Stomach (tissue), 9 donors: Measurements from ENCODE around the gene ZC3H12D. TPM values are rescaled to one million over a fixed set of nuclear protein-coding genes. Genes with fewer than 3 reads are reported as not detected.

Experiments used
- DNase-seq, 2 donors: peaks; one replicate each; pipeline versions ENCODE4 v3.0.0 to v3.0.0-alpha.2; 2013 to 2019
- H3K27ac ChIP-seq, 5 donors: fragments of 200-600 bp in 4 of 5; sonication (generic) in 4 of 5; one replicate each; pipeline ENCODE4 v1.5.1; 2013 to 2019; ENCODE audit warnings: mild to moderate bottlenecking in 1 of 5, moderate library complexity in 1 of 5
- H3K27me3 ChIP-seq, 3 donors: fragments of 200-600 bp; sonication (generic); one replicate each; pipeline ENCODE4 v1.5.1; 2017 to 2019; ENCODE audit warnings: mixed run types in 1 of 3
- H3K36me3 ChIP-seq, 4 donors: fragments of 200-600 bp; sonication (generic); 1 replicate in 3 of 4; 2 replicates in 1 of 4; pipeline ENCODE4 v1.5.1; 2016 to 2019
- H3K4me1 ChIP-seq, 4 donors: fragments of 200-600 bp; sonication (generic); one replicate each; pipeline ENCODE4 v1.5.1; 2016 to 2019
- H3K4me3 ChIP-seq, 4 donors: fragments of 200-600 bp; sonication (generic) in 3 of 4; one replicate each; pipeline ENCODE4 v1.5.1; 2016 to 2019; ENCODE audit warnings: mild to moderate bottlenecking in 1 of 4
- H3K9me3 ChIP-seq, 4 donors: fragments of 200-600 bp; sonication (generic); one replicate each; pipeline ENCODE4 v1.5.1; 2016 to 2019
- CTCF ChIP-seq, 7 experiments: fragments of 450-650 bp in 4 of 7; fragments of 200-600 bp in 3 of 7; sonication (generic) in 3 of 7; IDR thresholded peaks; one replicate each; pipeline ENCODE4 v1.5.1; 2016 to 2019; ENCODE audit warnings: antibody characterized with exemption in 7 of 7, control low read depth in 2 of 7, mild to moderate bottlenecking in 1 of 7
- EP300 ChIP-seq: sonication (generic); formaldehyde crosslinking; IDR thresholded peaks from one replicate; pipeline ENCODE4 v1.6.1; 2017; ENCODE audit warnings: antibody characterized with exemption
- POLR2A ChIP-seq, 4 donors: fragments of 450-650 bp; IDR thresholded peaks; one replicate each; pipeline ENCODE4 v1.6.1; 2016; ENCODE audit warnings: antibody characterized with exemption in 4 of 4, control low read depth in 2 of 4, mild to moderate bottlenecking in 1 of 4, moderate library complexity in 1 of 4
- POLR2AphosphoS5 ChIP-seq, 3 donors: sonication (generic); formaldehyde crosslinking; IDR thresholded peaks; one replicate each; pipeline ENCODE4 v1.6.1; 2016; ENCODE audit warnings: antibody characterized with exemption in 3 of 3
- WGBS, 5 donors: extraction: QIAGEN DNeasy Blood & Tissue Kit in 3 of 5; methylation state at CpG; one replicate each; pipeline versions ENCODE4 v1.1.5 to v1.1.7; 2013 to 2018; 5-methylcytosine and 5-hydroxymethylcytosine counted together
- intact Hi-C: fragments of 100-400 bp; cut with DNase I; formaldehyde crosslinking; loops from one replicate; pipeline ENCODE4 v1.15.1; 2023; ENCODE audit warnings: low total_unique reads
- polyA plus RNA-seq, 3 donors: library from polyadenylated mRNA; stranded (reverse); fragments of 200-250 nt; gene quantifications; one replicate each; pipeline ENCODE4 v1.2.3, GENCODE V29; 2013
- total RNA-seq, 5 donors: library from RNA; depleted of rRNA; stranded (reverse); fragments of >200 nt; gene quantifications; one replicate each; pipeline versions ENCODE4 v1.1.0 to v1.2.3, GENCODE V29; 2014 to 2016
- donor health status: healthy with polysubstance abuse.
- donor health status: Bipolar disorder and iron deficiency.
- donor health status: healthy.

ZC3H12D gene
- total and polyA plus RNA-seq, 8 donors = 0.31 to 2.2 (median 0.85) TPM; not detected in 3

GRCh38 chr6:149501768-149502167 is 17.0 kb upstream of the ZC3H12D start:
- WGBS, 5 donors = 92 to 100% (median 96%) methylated on average over 3 of the region's 3 CpGs
- no peak for TF ChIP-seq POLR2AphosphoS5 (IDR thresholded peaks at IDR 0.05)
- no peak for TF ChIP-seq CTCF (IDR thresholded peaks at IDR 0.05)
- TF ChIP-seq EP300 = no peak
- no peak for TF ChIP-seq POLR2A (IDR thresholded peaks at IDR 0.05)
- no peak overlapping the region for H3K27ac ChIP-seq
- peaks cover 0 to 35% (median 34%) of the 10 kb centered on the region in 4 donors for H3K36me3 ChIP-seq
- H3K4me1 ChIP-seq = peaks cover 0 to 5% (median 0%) of the 10 kb centered on the region in 4 donors
- no peak for DNase-seq
- intact Hi-C loops = no loop called here
- H3K4me3 ChIP-seq = no peak overlapping the region
- no peaks in the 10 kb centered on the region for H3K27me3 ChIP-seq
- no peaks in the 10 kb centered on the region for H3K9me3 ChIP-seq

- intact Hi-C loops = no loop called here
- 85 to 96% (median 90%) methylated on average over 1 of the region's 1 CpG for WGBS, 5 donors
- Histone ChIP-seq H3K4me1 (peaks cover 0 to 5% (median 2%) of the 10 kb centered on the region in 4 donors), H3K27me3 (no peaks in the 10 kb centered on the region), H3K9me3 (no peaks in the 10 kb centered on the region), H3K27ac (no peak overlapping the region), H3K4me3 (no peak overlapping the region), H3K36me3 (peaks cover 0 to 29% (median 29%) of the 10 kb centered on the region in 4 donors)
- DNase-seq = no peak
- TF ChIP-seq POLR2AphosphoS5 (IDR thresholded peaks at IDR 0.05) (no peak), POLR2A (IDR thresholded peaks at IDR 0.05) (no peak), EP300 (no peak), CTCF (IDR thresholded peaks at IDR 0.05) (no peak)
Measured at GRCh38 chr6:149501201-149501600, 16.4 kb upstream of the ZC3H12D start.

GRCh38 chr6:149500096-149500495 is 15.3 kb upstream of the ZC3H12D start:
- DNase-seq = no peak
- 76 to 94% (median 81%) methylated on average over 1 of the region's 1 CpG for WGBS, 5 donors
- H3K27me3 ChIP-seq = no peaks in the 10 kb centered on the region
- no peak overlapping the region for H3K4me3 ChIP-seq
- peaks cover 0 to 24% (median 18%) of the 10 kb centered on the region in 4 donors for H3K36me3 ChIP-seq
- intact Hi-C loops = no loop called here
- H3K27ac ChIP-seq = no peak overlapping the region
- peaks cover 0 to 5% (median 2%) of the 10 kb centered on the region in 4 donors for H3K4me1 ChIP-seq
- H3K9me3 ChIP-seq = no peaks in the 10 kb centered on the region
- TF ChIP-seq POLR2A (IDR thresholded peaks at IDR 0.05) = no peak
- no peak for TF ChIP-seq CTCF (IDR thresholded peaks at IDR 0.05)
- TF ChIP-seq POLR2AphosphoS5 (IDR thresholded peaks at IDR 0.05) = no peak
- TF ChIP-seq EP300 = no peak

- Histone ChIP-seq H3K4me3 (no peak overlapping the region), H3K9me3 (no peaks in the 10 kb centered on the region), H3K27me3 (no peaks in the 10 kb centered on the region), H3K27ac (peak overlapping the region in 2 of 5 donors; percentile 0 to 20), H3K36me3 (peaks cover 0 to 14% (median 8%) of the 10 kb centered on the region in 4 donors), H3K4me1 (peaks cover 0 to 10% (median 2%) of the 10 kb centered on the region in 4 donors)
- WGBS, 5 donors = 51 to 63% (median 60%) methylated on average over 3 of the region's 3 CpGs
- peak in 1 of 2 donors; percentile 61 for DNase-seq
- TF ChIP-seq POLR2A (IDR thresholded peaks at IDR 0.05) = no peak
- TF ChIP-seq EP300 = no peak
- TF ChIP-seq CTCF (IDR thresholded peaks at IDR 0.05) = no peak
- TF ChIP-seq POLR2AphosphoS5 (IDR thresholded peaks at IDR 0.05) = peak in 1 of 3 donors; percentile 11
- intact Hi-C loops = no loop called here
Measured at GRCh38 chr6:149499066-149499465, 14.3 kb upstream of the ZC3H12D start.
